Measurements from ENCODE around the gene KRTAP10-4.

DNA sequence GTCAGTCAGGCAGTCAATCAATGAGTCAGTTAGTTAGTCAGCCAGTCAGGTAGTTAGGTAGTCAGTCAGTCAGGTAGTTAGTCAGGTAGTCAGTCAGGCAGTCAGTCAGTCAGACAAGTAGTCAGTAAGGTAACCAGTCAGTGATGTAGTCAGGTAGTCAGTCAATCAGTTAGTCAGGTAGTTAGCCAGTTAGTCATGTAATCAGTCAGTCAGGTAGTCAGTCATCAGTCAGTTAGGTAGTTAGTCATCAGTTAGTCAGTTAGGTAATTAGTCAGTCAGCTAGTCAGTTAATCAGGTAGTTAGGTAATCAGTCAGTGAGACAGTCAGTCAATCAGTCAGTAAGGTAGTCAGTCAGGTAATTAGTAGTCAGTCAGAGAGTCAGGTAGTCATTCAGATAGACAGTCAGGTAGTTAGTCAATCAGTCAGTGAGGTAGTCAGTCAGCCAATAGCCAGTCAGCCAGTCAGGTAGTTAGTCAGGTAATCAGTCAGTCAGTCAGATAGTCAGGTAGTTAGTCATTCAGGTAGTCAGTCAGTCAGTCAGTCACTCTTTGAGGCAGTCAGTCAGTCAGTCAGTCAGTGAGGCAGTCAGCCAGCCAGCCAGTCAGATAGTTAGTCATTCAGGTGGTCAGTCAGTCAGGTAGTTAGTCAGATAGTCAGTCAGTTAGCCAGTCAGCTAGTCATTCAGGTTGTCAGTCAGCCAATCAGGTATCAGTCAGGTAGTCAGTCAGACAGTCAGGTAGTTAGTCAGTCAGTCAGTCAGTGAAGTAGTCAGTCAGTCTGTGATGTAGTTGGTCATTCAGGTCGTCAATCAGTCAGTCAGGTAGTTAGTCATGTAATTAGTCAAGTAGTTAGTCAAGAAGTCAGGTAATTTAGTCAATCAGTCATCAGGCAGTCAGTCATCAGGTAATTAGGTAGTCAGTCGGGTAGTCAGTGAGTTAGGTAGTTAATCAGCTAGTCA, 48.8 kb upstream of the KRTAP10-4 start:
- TF ChIP-seq, protein P1, sequence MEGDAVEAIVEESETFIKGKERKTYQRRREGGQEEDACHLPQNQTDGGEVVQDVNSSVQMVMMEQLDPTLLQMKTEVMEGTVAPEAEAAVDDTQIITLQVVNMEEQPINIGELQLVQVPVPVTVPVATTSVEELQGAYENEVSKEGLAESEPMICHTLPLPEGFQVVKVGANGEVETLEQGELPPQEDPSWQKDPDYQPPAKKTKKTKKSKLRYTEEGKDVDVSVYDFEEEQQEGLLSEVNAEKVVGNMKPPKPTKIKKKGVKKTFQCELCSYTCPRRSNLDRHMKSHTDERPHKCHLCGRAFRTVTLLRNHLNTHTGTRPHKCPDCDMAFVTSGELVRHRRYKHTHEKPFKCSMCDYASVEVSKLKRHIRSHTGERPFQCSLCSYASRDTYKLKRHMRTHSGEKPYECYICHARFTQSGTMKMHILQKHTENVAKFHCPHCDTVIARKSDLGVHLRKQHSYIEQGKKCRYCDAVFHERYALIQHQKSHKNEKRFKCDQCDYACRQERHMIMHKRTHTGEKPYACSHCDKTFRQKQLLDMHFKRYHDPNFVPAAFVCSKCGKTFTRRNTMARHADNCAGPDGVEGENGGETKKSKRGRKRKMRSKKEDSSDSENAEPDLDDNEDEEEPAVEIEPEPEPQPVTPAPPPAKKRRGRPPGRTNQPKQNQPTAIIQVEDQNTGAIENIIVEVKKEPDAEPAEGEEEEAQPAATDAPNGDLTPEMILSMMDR (conservative IDR thresholded peaks at IDR 0.05; ENCODE audit: low read length) = no peak
- TF ChIP-seq EZH2phosphoT487 (IDR thresholded peaks at IDR 0.05; ENCODE audit: borderline replicate concordance, low read depth, low read length) = no peak

Data from OCI-LY7 (cell line).